EL (cell line): Measurements from ENCODE around the gene PTGES.
A peak's percentile ranks its signal among the peaks of the same experiment; 100 is the strongest.
"Not testable (repeated sequence)": the region's sequence is repeated elsewhere in the genome, so short reads cannot be mapped to it uniquely, and the experiment has no call there.

Experiments used
- DNase-seq: peaks from one replicate; pipeline ENCODE4 v3.0.0-alpha.2; 2016

PTGES gene, protein sequence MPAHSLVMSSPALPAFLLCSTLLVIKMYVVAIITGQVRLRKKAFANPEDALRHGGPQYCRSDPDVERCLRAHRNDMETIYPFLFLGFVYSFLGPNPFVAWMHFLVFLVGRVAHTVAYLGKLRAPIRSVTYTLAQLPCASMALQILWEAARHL

DNA sequence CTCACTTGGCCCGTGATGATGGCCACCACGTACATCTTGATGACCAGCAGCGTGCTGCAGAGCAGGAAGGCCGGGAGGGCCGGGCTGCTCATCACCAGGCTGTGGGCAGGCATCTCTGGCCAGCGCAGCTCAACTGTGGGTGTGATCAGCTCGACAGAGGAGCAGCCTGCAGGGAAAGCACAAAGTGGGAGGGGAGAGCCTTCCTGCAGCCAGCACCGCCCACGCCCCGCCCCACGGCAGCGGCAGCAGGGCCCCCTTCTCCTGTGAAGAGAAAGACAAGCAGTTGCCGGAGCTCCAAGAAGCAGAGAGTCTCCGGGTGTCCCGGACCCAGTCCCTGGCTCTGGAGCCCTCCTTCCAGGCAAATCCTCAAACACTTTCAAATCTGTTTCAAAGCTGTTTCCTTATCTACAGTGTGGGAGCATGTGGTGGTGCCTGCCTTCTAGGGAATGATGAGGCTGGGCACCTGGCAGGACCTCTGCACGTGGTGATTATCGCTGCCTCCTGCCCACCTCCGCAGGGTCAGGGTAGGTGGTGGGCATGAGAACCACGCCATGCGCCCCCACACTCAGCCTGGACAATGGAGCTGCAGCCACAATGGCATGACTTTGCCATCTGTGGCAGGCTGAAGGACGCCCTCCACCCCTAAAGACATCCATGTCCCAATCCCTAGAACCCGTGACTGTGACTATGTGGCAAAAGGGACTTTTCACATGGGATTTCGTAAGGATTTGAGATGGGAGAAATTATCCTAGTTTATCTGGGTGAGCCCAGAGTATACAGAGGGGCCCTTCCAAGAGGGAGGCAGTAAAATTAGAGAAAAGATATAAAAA, at the start of gene PTGES:
Gene PTGES (minus strand): TSS at position 143 of the 830 bp plus-strand sequence. CDS start 30 bp downstream, at position 113.
- peak; percentile 88 for DNase-seq

DNA sequence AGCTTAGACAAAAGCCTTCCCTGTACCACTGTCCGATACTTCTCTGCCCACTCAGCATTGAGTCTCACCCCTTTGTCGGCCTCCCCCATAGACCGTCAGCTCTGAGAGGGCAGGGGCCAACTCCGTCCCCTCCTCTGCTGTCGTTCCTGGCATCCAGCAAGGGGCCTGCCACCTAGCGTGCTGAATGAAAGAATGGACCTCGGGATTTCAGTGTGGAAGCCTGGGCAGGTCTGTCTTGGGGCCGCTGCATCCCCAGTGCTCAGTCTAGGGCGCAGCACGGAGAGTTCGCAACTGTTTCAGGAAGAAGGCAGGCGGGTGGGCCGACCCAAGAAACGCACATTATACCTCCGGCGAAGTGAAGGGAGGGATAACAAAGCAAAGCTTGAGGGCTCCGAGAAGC, 48.7 kb upstream of the PTGES start:
- no peak for DNase-seq

DNA sequence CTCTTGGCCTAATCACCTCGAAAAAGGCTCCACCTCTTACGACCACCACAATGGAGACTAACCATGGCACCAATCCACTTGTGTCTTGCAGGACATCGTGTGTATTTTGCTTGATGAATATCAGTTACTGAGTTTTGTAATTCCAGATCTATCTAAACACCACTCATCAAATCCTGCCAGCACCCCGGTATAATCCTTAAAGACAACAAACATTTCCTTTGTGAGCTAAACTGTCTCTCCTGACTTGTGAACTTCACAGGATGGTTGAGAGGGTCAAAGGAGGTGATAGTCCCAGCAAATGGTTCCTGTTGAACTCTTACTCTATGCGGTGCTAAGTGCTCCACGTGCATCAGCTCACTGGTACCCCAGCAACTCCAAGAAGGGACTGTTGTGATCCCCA, 46.1 kb upstream of the PTGES start:
- no peak for DNase-seq

DNA sequence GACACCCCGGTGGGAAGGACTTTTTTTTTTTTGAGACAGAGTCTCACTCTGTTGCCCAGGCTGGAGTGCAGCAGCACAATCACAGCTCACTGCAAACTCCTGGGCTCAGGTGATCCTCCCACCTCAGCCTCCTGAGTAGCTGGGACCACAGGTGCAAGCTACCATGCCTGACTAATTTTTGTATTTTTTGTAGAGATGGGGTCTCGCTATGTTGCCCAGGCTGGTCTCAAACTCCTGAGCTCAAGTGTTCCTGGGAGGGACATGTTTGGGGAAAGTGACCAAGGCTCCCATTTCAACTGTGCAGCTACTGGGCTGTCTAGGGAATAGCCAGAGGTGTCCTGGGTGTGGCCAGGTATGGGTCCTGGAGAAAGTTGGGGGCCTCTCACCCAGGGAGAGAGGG, 43.2 kb upstream of the PTGES start:
- not testable (repeated sequence) for DNase-seq

DNA sequence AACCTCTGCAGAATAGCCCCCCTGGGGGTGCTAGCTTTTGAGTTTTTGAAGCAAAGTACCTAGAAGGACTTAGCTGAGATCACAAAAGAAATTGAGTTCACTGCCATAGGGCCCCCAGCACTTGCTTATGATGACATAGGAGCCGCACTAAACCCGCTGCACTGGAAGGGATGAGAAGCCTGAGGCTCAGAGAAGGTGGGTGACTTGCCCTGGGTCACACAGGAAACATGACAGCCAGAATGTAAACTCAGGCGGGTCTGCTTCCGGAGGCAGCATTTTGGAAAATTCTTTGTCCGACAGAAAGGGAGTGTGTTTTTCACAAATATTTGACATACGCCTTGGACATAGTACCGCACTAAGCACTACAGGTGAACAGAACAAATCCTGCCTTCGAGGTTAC, 41.7 kb upstream of the PTGES start:
- DNase-seq: no peak

DNA sequence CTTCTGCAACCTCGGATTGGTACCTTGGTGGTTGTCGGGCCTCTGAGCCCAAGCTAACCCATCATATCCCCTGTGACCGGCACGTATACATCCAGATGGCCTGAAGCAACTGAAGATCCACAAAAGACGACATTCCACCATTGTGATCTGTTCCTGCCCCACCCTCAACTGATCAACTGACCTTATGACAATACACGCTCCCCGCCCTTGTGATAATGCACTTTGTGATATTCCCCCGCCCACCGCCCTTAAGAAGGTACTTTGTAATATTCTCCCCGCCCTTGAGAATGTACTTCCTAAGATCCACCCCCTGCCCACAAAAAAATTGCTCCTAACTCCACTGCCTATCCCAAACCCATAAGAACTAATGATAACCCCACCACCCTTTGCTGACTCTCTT, 33.6 kb upstream of the PTGES start:
- no peak for DNase-seq

DNA sequence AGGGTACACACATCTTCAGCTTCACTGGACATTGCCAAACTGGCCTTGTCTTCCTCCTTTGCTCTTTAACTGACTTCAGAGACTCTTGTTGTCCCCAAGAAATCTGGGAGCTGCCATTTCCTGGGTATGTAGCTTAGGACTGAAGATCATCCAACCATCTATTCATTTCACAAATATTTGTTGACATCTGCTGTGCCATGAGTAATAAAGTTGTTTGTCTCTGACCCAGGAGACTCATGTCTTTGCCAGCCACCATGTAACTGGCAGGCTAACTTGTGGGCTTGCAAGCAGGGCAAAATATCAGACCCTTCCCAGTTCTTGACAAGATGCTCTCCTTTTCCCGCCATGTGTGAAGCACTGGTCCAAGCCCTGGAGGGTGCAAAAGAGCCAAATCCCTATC, 33.0 kb upstream of the PTGES start:
- DNase-seq: no peak

DNA sequence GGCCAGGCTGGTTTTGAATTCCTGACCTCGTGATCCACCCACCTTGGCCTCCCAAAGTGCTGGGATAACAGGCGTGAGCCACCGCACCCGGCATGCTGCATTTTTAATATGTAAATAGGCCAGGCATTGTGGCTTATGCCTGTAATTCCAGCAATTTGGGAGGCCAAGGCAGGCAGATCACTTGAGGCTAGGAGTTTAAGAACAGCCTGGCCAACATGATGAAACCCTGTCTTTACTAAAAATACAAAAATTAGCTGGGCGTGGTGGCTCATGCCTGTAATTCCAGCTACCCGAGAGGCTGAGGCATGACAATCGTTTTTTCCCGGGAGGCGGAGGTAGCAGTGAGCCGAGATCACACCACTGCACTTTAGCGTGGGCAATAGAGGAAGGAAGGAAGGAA, 32.1 kb upstream of the PTGES start:
- DNase-seq: not testable (repeated sequence)

DNA sequence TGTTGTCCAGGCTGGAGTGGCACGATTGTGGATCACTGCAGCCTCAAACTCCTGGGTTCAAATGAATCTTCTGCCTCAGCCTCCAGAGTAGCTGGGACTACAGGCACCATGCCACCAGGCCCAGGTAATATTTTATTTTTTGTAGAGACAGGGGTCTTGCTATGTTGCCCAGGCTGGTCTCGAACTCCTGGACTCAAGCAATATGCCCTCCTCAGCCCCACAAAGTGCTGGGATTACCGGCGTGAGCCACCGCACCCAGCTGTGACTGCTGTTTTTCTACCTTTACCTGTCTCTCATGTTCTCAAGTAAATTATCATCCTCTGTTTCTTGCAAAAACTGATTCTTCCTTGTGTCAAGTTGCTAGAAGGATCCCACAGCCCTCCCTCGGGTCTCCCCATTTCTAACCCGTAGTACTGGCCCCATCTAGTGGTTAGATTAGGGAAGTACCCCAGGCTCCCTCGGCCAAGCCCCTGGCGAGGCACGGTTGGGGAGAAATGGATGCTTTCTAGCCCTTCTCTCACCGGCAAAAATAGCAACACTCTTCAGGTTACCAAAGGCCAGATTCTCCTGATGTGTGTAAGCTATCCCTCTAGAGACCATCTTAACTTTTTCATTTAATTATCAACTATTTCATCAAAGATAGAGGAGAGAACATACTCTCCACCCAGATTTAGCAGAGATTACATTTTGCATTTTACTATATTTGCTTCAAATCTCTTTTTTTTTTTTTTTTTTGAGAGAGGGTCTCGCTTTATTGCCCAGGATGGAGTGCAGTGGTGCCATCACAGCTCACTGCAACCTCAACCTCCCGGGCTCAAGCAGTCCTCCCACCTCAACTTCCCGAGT, 30.9 kb upstream of the PTGES start:
- DNase-seq: peak; percentile 72

DNA sequence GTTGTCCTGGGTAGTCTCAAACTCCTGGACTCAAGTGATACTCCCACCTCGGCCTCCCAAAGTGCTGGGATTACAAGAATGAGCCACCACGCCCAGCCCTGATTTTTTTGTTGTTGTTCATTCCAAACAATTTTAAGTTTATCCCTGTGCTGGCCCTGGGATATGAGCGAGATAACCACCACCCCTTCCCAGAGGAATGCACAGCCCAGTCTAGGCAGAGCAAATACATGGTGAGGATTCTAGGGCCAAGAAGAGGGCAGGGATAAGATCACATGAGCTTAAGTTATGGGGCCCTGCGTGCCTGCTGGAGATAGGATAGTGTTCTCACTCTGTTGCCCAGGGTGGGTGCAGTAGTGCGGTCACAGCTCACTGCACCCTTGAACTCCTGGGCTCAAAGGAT, 29.1 kb upstream of the PTGES start:
- DNase-seq: no peak

DNA sequence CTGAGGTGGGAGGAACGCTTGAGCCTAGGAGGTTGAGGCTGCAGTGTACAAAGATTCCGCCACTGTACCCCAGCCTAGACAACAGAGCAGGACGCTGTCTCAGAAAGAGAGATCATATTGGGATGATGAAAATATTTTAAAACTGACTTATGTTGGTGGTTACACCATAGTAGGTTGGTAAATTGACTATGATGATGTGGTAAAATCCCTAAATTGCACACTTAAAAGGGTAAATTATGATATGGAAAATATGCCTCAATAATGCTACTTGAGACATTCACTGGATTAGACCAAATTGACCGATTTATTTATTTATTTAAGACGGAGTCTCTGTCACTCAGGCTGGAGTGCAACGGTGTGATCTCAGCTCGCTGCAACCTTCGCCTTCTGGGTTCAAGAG, 28.3 kb upstream of the PTGES start:
- DNase-seq: no peak

DNA sequence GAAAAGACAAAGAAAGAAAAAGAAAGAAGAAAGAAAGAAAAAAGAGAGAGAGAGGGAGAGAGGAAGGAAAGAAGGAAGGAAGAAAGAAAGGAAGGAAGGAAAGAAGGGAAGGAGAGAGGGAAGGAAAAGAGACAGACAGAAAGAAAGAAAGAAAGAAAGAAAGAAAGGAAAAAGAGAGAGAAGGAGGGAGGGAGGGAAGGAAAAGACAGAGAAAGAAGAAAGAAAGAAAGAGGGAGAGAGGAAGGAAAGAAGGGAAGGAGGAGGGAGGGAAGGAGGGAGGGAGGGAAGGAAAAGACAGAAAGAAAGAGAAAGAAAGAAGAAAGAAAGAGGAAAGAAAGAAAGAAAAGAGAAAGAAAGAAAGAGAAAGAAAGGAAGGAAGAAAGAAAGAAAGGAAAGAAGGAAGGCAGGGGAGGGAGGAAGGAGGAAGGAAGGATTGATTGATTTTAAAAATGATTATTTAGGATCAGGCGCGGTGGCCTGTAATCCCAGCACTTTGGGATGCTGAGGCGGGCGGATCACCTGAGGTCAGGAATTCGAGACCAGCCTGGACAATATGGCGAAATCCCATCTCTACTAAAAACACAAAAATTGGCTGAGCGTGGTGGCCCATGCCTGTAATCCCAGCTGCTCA, 26.8 kb upstream of the PTGES start:
- DNase-seq: no peak

DNA sequence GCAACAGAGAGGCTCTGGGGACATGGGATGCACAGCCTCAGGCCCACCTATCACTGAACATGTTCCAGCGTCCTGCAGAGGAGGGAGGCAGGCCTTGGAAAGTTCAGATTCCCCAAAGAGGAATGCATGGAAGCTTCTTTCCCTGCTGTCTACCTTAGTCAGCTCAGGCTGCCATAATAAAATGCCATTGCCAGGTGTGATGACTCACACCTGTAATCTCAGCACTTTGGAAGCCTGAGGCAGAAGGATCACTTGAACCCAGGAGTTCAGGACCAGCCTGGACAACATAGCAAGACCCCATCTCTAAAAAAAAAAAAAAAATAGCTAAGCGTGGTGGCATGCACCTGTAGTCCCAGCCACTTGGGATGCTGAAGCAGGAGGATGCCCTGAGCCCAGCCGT, 25.6 kb upstream of the PTGES start:
- no peak for DNase-seq

DNA sequence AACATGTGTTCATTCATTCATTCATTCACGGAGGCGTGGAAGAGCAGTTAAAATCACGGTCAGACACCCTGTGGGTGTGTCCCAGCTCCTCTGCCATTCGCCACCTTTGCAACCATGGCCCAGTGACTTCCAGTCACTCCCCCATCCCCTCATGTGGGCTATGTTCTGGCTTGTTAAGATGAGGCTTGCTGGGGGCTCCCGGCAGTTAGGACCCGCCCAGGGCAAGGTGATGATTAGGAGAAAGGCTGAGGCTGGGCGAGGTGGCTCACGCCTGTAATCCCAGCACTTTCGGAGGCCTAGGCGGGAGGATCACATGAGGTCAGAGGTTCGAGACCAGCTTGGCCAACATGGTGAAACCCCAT, 24.9 kb upstream of the PTGES start:
- DNase-seq: no peak

DNA sequence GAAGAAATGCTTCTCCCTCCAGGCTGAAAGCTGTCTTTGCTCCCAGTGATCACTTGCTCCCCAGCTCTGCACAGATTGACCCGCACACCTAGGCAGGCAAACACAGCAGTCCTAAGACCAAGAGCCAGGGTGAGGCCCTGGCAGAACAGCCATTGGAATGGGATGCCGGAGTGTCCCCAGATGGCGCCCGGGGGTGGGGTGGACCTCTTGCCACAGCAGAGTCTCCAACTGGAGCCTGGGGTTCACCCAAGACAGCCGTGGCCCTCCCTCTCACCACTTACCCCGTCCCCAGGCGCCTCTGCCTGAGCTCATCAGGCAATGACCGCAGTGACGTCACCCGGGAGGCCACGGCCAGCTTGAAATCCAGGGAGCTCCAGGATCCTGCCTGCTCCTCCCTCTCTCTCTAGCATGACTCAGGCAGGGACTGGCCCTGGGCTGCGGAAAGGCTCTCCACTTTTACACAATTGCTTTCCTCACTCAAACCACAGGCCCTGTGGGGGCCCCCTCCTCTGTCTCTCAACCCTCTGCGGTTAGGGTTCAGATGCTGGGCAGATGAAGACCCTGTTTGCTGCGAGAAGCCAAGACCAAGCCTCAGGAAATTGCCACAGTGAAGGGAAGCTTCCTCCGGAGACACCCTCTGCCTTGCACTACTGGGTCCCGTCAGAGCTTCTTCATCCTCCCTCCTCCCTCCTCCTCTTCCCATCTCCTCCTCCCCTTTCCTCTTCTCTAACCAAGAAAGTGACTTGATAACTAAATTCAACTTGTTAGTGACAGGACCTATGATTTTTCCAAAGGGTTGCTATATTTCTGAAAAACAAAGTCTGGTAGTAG, 24.3 kb upstream of the PTGES start:
- peak; percentile 100 for DNase-seq

DNA sequence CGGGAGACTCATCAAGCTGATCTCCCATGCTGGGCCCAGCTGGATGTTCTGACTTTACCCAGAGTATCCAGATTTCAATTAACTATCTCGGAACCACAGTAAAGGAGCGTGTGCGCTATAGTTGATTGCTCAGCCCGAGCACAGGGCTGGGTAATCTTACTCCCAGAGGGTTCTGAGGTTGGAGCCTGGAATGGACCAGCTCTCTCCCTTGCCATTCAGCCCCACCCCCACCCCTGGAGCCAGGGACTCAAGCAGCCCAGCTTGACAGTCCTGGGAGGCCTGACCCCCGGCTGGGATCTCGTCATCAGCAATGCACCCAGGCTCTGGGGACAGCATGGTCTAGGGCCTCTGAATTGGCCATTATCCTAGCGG, 23.7 kb upstream of the PTGES start:
- DNase-seq: no peak

DNA sequence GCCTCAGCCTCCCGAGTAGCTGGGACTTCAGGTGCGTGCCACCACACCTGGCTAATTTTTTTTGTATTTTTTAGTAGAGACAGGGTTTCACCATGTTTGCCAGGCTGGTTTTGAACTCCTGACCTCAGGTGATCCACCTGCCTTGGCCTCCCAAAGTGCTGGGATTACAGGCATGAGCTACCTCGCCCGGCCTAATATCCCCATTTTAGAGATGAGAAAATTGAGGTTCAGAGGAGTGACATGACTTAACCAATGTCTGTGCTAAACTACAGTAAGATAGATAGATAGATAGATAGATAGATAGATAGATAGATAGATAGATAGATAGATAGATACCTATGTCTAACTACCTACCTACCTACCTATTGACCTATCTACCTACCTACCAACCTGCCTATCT, 23.3 kb upstream of the PTGES start:
- not testable (repeated sequence) for DNase-seq

DNA sequence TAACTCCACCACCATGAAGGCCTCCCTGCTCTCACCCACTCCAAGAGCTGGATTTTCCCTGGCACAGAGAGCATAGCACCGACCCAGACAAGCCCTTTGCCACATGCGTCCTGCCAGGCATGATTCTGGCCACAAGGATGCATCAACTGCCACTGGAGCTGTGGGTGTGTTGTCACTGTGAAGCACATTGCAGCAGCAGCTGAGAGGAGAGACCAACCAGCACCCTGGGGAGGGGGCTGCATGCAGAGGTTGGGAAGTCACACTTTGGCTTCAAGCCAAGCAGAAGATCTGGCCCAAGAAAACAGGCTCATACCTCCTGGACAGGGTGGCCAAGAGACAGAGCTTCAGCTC, 22.6 kb upstream of the PTGES start:
- DNase-seq: no peak

DNA sequence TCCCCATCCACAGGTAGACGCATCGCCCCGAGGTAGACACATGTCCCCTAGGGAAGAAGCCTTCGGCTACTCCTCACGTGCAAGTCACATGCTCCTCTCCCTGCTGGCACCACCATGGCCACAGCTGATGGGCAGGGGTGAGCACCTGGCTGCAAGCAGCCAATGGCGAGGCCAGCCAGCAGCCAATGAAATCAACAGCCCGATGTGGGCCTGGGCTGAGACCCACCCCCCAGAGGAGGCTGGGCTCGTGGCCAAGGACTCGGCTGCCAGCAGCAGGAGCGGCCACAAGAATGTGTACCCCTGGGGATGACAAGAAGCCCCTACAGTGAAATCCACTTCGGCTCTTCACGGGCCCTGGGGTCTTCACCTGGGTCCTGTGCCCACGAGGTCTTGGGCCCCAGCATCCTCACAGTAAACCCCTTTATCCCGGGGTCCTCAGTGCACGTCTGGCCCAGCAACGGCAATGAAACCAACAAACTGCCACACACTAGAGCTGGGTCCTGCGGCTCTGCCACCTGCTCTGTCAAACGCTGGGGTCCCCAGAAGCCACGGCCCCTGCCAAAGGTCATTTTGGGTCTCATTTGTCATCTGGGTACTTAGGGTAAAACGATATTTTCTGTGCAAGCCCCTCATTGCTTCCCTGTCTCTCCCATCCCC, 22.1 kb upstream of the PTGES start:
- DNase-seq: no peak

DNA sequence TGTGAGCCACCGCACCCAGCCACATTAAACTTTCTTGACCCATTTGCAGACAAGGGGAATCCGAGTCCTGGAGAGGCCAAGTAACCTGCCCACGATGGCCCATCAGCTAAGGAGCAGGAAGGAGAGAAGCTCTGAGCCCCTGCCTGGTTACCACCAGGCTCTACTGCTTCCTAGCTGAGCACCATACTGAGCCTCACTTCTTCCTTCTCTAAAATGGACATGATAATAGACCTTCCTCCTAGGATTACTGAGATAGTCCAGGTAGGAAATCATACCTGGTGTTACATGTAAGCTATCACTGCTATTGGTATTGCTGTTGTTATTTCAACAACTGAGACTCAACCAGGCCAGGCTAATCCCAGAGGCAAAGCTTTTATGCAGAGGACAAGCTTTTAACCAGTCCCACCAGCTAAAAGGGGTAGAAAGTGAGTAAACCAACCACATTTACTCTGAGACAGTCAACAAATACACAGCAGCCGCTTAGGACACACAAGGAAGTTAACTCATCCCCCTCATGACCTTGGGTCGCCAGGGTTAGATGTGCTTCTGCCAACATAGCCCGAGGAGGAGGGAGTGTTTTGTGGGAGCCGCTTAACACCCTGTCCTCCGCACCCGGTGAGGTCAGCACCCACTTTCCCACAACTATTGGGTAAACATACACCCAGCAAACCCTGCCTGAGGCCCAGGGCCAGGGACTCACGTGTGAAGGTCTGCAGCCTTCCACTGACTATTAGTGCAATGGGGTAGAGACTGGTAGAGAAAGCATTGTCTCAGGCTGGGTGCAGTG, 20.6 kb upstream of the PTGES start:
- peak; percentile 95 for DNase-seq

DNA sequence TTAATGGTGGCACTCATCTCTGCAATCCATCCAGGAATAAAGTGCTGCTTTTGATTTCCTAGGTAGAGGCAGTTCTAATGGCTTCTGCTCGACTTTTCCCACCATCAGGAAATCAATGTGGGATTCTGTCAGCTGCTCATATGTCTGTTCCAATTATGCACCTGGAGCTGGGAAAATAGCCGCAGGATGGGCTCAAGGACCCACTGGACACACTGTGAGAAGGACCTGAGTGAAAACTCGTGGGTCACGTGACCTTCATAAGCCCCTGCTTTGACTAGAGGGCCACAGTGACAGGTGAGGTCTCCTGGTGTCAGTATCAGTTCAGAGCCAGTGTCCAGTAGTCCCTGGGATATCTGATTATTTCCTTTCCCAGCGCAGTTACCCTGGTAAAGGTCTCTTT, 17.9 kb upstream of the PTGES start:
- DNase-seq: no peak
